WTC11 (cell line): ENCODE measurements around the gene LILRA6. TPM values are rescaled to one million over a fixed set of nuclear protein-coding genes. Genes with fewer than 3 reads are reported as not detected.
"Not testable (repeated sequence)": the region's sequence is repeated elsewhere in the genome, so short reads cannot be mapped to it uniquely, and the experiment has no call there.

Experiments
- ATAC-seq: fragments of 200-7000 bp; cut with Tn5 transposase; 2 replicates; pipeline ENCODE4 v1.10.0; 2021; ENCODE audit warnings: mild to moderate bottlenecking, moderate library complexity
- CTCF ChIA-PET: fragments of 300-600 bp; sonication (Branson Sonifier 250); formaldehyde crosslinking; loops from one replicate; lab custom pipeline; 2021; ENCODE audit warnings: antibody characterized with exemption; lab: Charles Lee
- POLR2A ChIA-PET: fragments of 350-600 bp; sonication (Branson Sonifier 250); formaldehyde crosslinking; loops from one replicate; lab custom pipeline; 2021; ENCODE audit warnings: antibody characterized with exemption; lab: Charles Lee
- DNase-seq: peaks from one replicate; pipeline ENCODE4 v3.0.0; 2021; ENCODE audit warnings: low spot score
- H3K27ac Mint-ChIP-seq: 2 replicates; pipeline ENCODE4 v1.8.0; 2021; ENCODE audit warnings: mixed read lengths
- H3K27me3 Mint-ChIP-seq: 2 replicates; pipeline ENCODE4 v1.8.0; 2021; ENCODE audit warnings: low read depth, mild to moderate bottlenecking, moderate library complexity, mixed read lengths
- H3K36me3 Mint-ChIP-seq: 2 replicates; pipeline ENCODE4 v1.8.0; 2021; ENCODE audit warnings: mixed read lengths
- H3K4me1 Mint-ChIP-seq: 2 replicates; pipeline ENCODE4 v1.8.0; 2022; ENCODE audit warnings: mixed read lengths
- H3K4me3 Mint-ChIP-seq: 2 replicates; pipeline ENCODE4 v1.8.0; 2021; ENCODE audit warnings: mild to moderate bottlenecking, moderate library complexity, mixed read lengths
- H3K9me3 Mint-ChIP-seq: 2 replicates; pipeline ENCODE4 v1.8.0; 2021; ENCODE audit warnings: mixed read lengths
- KAT7 ChIP-seq: sonication (generic); formaldehyde crosslinking; IDR thresholded peaks from 2 replicates; pipeline ENCODE4 v1.8.1; 2023; ENCODE audit warnings: missing genetic modification reagents, mild to moderate bottlenecking, borderline replicate concordance
- SMAD4 ChIP-seq: sonication (generic); formaldehyde crosslinking; IDR thresholded peaks from 2 replicates; pipeline ENCODE4 v1.8.0; 2022; ENCODE audit warnings: mild to moderate bottlenecking, missing genetic modification reagents
- TEAD4 ChIP-seq: sonication (generic); formaldehyde crosslinking; IDR thresholded peaks from 2 replicates; pipeline ENCODE4 v1.8.0; 2022; ENCODE audit warnings: mild to moderate bottlenecking, missing genetic modification reagents
- ZNF219 ChIP-seq: sonication (generic); formaldehyde crosslinking; IDR thresholded peaks from 2 replicates; pipeline ENCODE4 v1.8.0; 2023; ENCODE audit warnings: missing genetic modification reagents, mild to moderate bottlenecking, borderline replicate concordance
- total RNA-seq: library from RNA; stranded (reverse); gene quantifications from 3 replicates; pipeline ENCODE4 v1.2.3, GENCODE V29; 2021
- TF ChIP-seq, protein P1 (sequence below): sonication (generic); formaldehyde crosslinking; IDR thresholded peaks from 2 replicates; pipeline ENCODE4 v1.8.0; 2022; ENCODE audit warnings: mild to moderate bottlenecking, missing genetic modification reagents
- TF ChIP-seq, protein P2 (sequence below): sonication (generic); formaldehyde crosslinking; IDR thresholded peaks from 2 replicates; pipeline ENCODE4 v1.8.1; 2022; ENCODE audit warnings: mild to moderate bottlenecking, moderate library complexity, missing genetic modification reagents
- TF ChIP-seq, protein P3 (sequence below): sonication (generic); formaldehyde crosslinking; IDR thresholded peaks from 2 replicates; pipeline ENCODE4 v1.8.0; 2023; ENCODE audit warnings: mild to moderate bottlenecking, missing genetic modification reagents
- TF ChIP-seq, protein P4 (sequence below): sonication (generic); formaldehyde crosslinking; IDR thresholded peaks from 2 replicates; pipeline ENCODE4 v1.8.0; 2022; ENCODE audit warnings: mild to moderate bottlenecking, missing genetic modification reagents
- TF ChIP-seq, protein P5 (sequence below): fragments of 250-450 bp; sonication (Bioruptor Pico); IDR thresholded peaks from 2 replicates; pipeline ENCODE4 v1.9.0; 2021; ENCODE audit warnings: mild to moderate bottlenecking, borderline replicate concordance
- TF ChIP-seq, protein P6 (sequence below): sonication (generic); formaldehyde crosslinking; IDR thresholded peaks from 2 replicates; pipeline ENCODE4 v1.8.0; 2022; ENCODE audit warnings: mild to moderate bottlenecking, missing genetic modification reagents

LILRA6 gene
- total RNA-seq, 1 experiment from 2014 or later, result not detected

DNA sequence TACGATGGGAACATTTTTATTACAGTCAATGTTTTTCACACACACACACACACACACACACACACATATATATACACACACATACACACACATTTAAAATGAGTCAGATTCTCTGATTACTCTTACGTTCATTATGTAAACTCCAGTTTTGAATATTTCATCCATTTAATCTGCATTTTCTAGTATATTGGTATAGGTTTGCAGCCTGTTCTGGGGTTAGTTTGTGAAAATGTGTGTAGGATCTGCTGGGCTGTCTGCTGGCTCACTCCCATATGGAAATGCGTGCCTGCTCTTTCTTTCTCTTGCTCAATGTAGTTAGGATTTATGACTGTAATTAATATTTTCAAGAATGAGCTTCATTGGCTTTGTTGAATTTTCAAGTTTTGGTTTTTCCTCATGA lies 31.2 kb upstream of the LILRA6 start (continued):
- TF ChIP-seq, protein P1, sequence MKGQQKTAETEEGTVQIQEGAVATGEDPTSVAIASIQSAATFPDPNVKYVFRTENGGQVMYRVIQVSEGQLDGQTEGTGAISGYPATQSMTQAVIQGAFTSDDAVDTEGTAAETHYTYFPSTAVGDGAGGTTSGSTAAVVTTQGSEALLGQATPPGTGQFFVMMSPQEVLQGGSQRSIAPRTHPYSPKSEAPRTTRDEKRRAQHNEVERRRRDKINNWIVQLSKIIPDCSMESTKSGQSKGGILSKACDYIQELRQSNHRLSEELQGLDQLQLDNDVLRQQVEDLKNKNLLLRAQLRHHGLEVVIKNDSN (CRISPR knock-in tag), result no peak
- TF ChIP-seq, protein P2, sequence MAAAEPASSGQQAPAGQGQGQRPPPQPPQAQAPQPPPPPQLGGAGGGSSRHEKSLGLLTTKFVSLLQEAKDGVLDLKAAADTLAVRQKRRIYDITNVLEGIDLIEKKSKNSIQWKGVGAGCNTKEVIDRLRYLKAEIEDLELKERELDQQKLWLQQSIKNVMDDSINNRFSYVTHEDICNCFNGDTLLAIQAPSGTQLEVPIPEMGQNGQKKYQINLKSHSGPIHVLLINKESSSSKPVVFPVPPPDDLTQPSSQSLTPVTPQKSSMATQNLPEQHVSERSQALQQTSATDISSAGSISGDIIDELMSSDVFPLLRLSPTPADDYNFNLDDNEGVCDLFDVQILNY (CRISPR knock-in tag), result no peak
- TF ChIP-seq, protein P3, sequence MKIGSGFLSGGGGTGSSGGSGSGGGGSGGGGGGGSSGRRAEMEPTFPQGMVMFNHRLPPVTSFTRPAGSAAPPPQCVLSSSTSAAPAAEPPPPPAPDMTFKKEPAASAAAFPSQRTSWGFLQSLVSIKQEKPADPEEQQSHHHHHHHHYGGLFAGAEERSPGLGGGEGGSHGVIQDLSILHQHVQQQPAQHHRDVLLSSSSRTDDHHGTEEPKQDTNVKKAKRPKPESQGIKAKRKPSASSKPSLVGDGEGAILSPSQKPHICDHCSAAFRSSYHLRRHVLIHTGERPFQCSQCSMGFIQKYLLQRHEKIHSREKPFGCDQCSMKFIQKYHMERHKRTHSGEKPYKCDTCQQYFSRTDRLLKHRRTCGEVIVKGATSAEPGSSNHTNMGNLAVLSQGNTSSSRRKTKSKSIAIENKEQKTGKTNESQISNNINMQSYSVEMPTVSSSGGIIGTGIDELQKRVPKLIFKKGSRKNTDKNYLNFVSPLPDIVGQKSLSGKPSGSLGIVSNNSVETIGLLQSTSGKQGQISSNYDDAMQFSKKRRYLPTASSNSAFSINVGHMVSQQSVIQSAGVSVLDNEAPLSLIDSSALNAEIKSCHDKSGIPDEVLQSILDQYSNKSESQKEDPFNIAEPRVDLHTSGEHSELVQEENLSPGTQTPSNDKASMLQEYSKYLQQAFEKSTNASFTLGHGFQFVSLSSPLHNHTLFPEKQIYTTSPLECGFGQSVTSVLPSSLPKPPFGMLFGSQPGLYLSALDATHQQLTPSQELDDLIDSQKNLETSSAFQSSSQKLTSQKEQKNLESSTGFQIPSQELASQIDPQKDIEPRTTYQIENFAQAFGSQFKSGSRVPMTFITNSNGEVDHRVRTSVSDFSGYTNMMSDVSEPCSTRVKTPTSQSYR (CRISPR knock-in tag), result no peak
- TF ChIP-seq, protein P4, sequence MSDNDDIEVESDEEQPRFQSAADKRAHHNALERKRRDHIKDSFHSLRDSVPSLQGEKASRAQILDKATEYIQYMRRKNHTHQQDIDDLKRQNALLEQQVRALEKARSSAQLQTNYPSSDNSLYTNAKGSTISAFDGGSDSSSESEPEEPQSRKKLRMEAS, result no peak
- TF ChIP-seq ZNF219 (CRISPR knock-in tag) (no peak), SMAD4 (CRISPR knock-in tag) (no peak), KAT7 (no peak), TEAD4 (CRISPR knock-in tag) (no peak)
- TF ChIP-seq, protein P5, sequence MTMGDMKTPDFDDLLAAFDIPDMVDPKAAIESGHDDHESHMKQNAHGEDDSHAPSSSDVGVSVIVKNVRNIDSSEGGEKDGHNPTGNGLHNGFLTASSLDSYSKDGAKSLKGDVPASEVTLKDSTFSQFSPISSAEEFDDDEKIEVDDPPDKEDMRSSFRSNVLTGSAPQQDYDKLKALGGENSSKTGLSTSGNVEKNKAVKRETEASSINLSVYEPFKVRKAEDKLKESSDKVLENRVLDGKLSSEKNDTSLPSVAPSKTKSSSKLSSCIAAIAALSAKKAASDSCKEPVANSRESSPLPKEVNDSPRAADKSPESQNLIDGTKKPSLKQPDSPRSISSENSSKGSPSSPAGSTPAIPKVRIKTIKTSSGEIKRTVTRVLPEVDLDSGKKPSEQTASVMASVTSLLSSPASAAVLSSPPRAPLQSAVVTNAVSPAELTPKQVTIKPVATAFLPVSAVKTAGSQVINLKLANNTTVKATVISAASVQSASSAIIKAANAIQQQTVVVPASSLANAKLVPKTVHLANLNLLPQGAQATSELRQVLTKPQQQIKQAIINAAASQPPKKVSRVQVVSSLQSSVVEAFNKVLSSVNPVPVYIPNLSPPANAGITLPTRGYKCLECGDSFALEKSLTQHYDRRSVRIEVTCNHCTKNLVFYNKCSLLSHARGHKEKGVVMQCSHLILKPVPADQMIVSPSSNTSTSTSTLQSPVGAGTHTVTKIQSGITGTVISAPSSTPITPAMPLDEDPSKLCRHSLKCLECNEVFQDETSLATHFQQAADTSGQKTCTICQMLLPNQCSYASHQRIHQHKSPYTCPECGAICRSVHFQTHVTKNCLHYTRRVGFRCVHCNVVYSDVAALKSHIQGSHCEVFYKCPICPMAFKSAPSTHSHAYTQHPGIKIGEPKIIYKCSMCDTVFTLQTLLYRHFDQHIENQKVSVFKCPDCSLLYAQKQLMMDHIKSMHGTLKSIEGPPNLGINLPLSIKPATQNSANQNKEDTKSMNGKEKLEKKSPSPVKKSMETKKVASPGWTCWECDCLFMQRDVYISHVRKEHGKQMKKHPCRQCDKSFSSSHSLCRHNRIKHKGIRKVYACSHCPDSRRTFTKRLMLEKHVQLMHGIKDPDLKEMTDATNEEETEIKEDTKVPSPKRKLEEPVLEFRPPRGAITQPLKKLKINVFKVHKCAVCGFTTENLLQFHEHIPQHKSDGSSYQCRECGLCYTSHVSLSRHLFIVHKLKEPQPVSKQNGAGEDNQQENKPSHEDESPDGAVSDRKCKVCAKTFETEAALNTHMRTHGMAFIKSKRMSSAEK (CRISPR knock-in tag), result no peak
- TF ChIP-seq, protein P6, sequence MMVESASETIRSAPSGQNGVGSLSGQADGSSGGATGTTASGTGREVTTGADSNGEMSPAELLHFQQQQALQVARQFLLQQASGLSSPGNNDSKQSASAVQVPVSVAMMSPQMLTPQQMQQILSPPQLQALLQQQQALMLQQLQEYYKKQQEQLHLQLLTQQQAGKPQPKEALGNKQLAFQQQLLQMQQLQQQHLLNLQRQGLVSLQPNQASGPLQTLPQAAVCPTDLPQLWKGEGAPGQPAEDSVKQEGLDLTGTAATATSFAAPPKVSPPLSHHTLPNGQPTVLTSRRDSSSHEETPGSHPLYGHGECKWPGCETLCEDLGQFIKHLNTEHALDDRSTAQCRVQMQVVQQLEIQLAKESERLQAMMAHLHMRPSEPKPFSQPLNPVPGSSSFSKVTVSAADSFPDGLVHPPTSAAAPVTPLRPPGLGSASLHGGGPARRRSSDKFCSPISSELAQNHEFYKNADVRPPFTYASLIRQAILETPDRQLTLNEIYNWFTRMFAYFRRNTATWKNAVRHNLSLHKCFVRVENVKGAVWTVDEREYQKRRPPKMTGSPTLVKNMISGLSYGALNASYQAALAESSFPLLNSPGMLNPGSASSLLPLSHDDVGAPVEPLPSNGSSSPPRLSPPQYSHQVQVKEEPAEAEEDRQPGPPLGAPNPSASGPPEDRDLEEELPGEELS, result no peak

DNA sequence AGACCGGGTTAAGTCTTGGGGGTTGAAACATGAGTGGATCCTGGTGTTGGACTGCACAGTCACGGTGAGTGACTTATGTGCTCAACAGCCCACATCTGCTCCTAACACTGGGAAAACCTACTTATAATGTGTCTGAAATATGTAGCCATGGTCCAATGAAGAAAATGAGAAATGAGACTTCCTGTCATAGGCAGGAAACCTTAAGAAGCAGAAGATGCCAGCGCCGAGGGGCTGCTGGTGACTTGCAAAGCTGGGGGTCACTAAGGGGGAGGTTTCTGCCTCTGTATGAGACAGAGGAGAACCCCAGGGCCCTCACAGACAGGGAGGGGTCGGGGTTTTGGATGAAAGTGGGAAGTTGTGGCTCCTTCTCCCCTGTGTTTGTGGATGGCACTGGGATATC lies 29.6 kb upstream of the LILRA6 start:
- H3K36me3 Mint-ChIP-seq, POLR2A ChIA-PET, H3K9me3 Mint-ChIP-seq, CTCF ChIA-PET, H3K4me1 Mint-ChIP-seq, H3K4me3 Mint-ChIP-seq, ATAC-seq, DNase-seq, H3K27ac Mint-ChIP-seq: not testable (repeated sequence)
- peaks cover 28% of the 10 kb centered on the region for H3K27me3 Mint-ChIP-seq

DNA sequence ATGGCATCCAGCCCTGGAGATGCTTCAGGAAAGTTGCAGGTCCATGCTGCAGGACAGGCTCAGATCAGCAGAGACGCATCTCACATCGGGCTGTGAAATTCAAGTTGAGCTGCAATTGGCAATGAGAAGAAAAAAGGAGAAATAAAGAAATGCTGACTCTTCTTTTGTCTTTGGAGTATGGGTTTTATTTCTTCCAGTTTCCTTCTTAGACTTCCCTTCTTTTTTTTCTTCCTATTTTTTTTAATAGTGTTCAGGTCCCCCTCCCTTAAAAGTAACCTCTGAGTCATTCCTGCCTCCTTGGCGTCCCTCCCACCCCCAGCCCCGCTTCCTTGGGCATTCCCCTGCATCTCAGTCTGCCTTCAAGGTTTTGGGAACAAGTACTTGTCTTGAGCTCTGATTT lies 29.0 kb upstream of the LILRA6 start:
- H3K27ac Mint-ChIP-seq, CTCF ChIA-PET, H3K4me3 Mint-ChIP-seq, DNase-seq, H3K36me3 Mint-ChIP-seq, POLR2A ChIA-PET, ATAC-seq, H3K9me3 Mint-ChIP-seq, H3K4me1 Mint-ChIP-seq: not testable (repeated sequence)
- peaks cover 31% of the 10 kb centered on the region for H3K27me3 Mint-ChIP-seq
